IPS DF 6.9 (cell line): Measurements from ENCODE around the gene PHPT1.
"Not testable (repeated sequence)": the region's sequence is repeated elsewhere in the genome, so short reads cannot be mapped to it uniquely, and the experiment has no call there.

Experiments
- DNase-seq: peaks from one replicate; pipeline ENCODE4 v3.0.0-alpha.2; 2013; ENCODE audit warnings: low read depth, low spot score
- H3K27ac ChIP-seq: one replicate; pipeline ENCODE4 v1.5.1; 2013; ENCODE audit warnings: low read length, control low read depth
- H3K27me3 ChIP-seq: 2 replicates; pipeline ENCODE4 v1.6.1; 2013; ENCODE audit warnings: mild to moderate bottlenecking, low read length; ENCODE audit not compliant: control insufficient read depth, insufficient read depth
- H3K36me3 ChIP-seq: 2 replicates; pipeline ENCODE4 v1.6.1; 2013; ENCODE audit warnings: low read length; ENCODE audit not compliant: control insufficient read depth, insufficient read depth
- H3K4me1 ChIP-seq: 2 replicates; pipeline ENCODE4 v1.6.1; 2013; ENCODE audit warnings: low read length; ENCODE audit not compliant: control insufficient read depth, insufficient read depth
- H3K4me3 ChIP-seq: 2 replicates; pipeline ENCODE4 v1.5.1; 2013; ENCODE audit warnings: mild to moderate bottlenecking, low read length
- H3K9me3 ChIP-seq: 2 replicates; pipeline ENCODE4 v1.6.1; 2013; ENCODE audit warnings: low read length, inconsistent platforms; ENCODE audit not compliant: control insufficient read depth, insufficient read depth
- WGBS: extraction: QIAGEN DNeasy Blood & Tissue Kit; methylation state at CpG from one replicate; pipeline ENCODE4 v1.1.7; 2013; ENCODE audit warnings: mixed read lengths, missing lambda C conversion rate; ENCODE audit not compliant: insufficient read length, insufficient coverage; 5-methylcytosine and 5-hydroxymethylcytosine counted together

Gene PHPT1

GRCh38 chr9:136829981-136830885 is 19.0 kb upstream of the PHPT1 start:
- Histone ChIP-seq H3K36me3 (peaks cover 55% of the 10 kb centered on the region), H3K27me3 (no peaks in the 10 kb centered on the region), H3K27ac (no peak overlapping the region), H3K4me3 (no peak overlapping the region), H3K4me1 (no peaks in the 10 kb centered on the region), H3K9me3 (no peaks in the 10 kb centered on the region)
- no peak for DNase-seq
- WGBS: no CpG with 5 or more reads among the region's 41 CpGs

DNA sequence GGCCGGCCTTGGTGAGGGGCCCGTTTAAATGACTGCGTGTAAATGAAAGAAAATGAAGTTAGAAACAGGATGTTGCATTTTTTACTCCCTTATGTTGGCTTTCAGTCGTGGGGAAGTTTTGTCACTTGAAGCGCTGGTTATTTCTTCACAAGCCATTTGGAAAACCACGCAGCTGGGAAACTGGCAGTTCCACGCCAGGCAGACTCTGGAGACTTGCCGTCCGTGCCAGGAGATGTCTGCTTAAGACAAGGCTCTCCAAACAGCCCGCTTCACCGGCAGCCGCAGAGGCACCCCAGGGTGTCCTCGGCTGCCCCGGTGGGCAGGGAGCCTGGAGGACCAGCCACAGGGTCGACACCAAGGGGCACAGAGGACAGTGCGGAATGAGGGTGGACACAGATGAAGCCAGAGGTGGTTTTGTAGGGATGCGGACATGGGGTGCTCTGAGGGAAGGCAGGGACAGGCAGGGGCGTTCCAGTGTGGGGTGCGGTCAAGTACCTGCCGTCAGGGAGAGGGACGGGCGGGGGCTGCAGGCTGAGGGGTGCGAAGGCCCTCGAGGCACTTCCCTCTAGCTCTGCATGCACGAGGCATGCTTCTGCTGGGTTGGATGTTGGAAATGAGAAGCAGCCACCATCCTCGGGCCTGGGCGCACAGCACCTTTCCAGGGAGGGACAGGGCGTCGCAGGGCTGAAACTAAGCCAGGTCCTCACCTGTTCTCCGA is 18.0 kb upstream of the PHPT1 start:
- Histone ChIP-seq H3K9me3 (no peaks in the 10 kb centered on the region), H3K4me3 (no peak overlapping the region), H3K27me3 (no peaks in the 10 kb centered on the region), H3K36me3 (peaks cover 49% of the 10 kb centered on the region), H3K27ac (no peak overlapping the region), H3K4me1 (no peaks in the 10 kb centered on the region)
- no peak for DNase-seq
- WGBS: no CpG with 5 or more reads among the region's 30 CpGs

DNA sequence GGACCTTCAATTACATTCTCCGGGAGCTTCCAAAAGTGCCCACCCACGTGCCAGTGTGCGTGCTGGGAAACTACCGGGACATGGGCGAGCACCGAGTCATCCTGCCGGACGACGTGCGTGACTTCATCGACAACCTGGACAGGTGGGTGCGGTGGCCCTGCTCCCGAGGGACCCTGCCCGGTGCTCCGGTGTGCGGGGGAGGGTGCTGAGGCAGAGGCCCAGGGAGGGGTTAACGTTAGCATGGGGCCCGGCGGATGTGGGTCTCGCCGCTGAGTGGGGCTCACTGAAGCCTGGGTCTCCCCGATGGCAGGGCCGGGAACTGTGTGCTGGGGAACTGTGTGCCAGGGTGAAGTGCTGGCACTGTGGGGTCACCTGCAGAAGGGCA is 17.5 kb upstream of the PHPT1 start:
- DNase-seq: no peak
- no peak overlapping the region for H3K4me3 ChIP-seq
- no peak overlapping the region for H3K27ac ChIP-seq
- H3K36me3 ChIP-seq: peaks cover 46% of the 10 kb centered on the region
- no peaks in the 10 kb centered on the region for H3K4me1 ChIP-seq
- no peaks in the 10 kb centered on the region for H3K9me3 ChIP-seq
- WGBS: no CpG with 5 or more reads among the region's 23 CpGs
- no peaks in the 10 kb centered on the region for H3K27me3 ChIP-seq

- Histone ChIP-seq H3K4me3 (no peak overlapping the region), H3K4me1 (no peaks in the 10 kb centered on the region), H3K27me3 (no peaks in the 10 kb centered on the region), H3K36me3 (peaks cover 39% of the 10 kb centered on the region), H3K9me3 (no peaks in the 10 kb centered on the region), H3K27ac (no peak overlapping the region)
- no CpG with 5 or more reads among the region's 9 CpGs for WGBS
- DNase-seq: no peak
Observed at GRCh38 chr9:136832581-136832980, 16.6 kb upstream of the PHPT1 start.

DNA sequence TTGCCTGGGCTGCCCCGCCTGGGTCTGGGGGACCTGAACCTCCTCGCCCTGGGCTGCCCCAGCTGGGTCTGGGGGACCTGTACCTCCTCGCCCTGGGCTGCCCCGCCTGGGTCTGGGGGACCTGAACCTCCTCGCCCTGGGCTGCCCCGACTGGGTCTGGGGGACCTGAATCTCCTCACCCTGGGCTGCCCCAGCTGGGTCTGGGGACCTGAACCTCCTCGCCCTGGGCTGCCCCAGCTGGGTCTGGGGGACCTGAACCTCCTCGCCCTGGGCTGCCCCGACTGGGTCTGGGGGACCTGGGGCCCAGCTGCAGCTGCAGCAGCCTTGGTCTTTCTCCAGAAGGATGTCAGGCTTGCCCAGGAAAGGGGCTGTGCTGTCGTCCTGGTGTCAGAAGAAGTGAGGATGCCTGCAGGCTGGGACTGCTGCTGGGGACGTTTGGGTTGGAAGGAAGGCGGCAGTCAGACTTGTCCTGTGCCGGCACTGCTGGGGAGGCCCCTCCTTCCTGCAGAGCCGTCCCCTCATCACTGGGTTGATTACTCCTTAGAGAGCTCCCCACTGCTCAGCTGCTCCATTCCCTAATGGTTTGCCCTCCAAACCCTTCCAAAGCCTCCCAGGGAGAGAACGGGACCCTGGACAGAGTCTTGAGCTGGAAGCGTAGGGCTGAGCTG is 15.7 kb upstream of the PHPT1 start:
- H3K4me1 ChIP-seq, H3K4me3 ChIP-seq, H3K9me3 ChIP-seq, H3K27me3 ChIP-seq, H3K27ac ChIP-seq, DNase-seq: not testable (repeated sequence)
- H3K36me3 ChIP-seq: peaks cover 34% of the 10 kb centered on the region
- no CpG with 5 or more reads among the region's 16 CpGs for WGBS

DNA sequence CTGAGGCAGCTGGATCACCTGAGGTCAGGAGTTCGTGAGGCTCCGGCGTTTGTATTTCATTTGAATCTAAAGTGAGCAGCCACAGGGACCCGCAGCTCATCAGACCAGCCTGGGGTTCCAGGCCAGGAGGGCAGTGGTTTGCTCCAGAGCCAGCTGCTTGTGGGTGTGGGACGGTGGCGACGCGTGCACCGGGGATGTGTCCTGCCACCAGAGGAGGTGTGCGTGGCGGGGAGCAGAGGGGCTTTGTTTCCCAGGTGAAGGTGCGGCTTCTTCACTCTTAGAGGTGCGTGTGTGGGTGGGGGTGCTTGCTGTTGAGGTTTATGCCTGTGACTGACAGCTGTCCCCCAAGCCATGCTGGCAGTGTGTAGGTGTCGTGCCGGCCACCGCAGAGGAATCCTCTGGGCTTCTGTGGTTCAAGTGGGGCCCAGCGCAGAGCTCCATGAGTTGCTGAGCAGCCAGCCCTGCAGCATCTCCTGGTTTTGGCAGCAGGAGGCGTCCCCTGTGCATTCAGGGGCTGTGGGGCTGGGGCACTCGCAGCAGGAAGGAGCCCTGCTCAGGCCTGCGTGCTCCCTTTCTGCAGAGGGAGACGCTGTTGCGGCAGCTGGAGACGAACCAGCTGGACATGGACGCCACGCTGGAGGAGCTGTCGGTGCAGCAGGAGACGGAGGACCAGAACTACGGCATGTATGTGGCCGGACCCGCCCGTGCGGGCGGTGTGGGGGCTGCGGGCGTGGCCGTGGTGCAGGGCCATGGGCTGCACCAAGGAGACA is 13.9 kb upstream of the PHPT1 start:
- no peaks in the 10 kb centered on the region for H3K27me3 ChIP-seq
- no peak for DNase-seq
- peaks cover 31% of the 10 kb centered on the region for H3K36me3 ChIP-seq
- H3K4me1 ChIP-seq: peaks cover under 1% of the 10 kb centered on the region; the same call in 1 of the 2 replicates
- no peaks in the 10 kb centered on the region for H3K9me3 ChIP-seq
- WGBS: no CpG with 5 or more reads among the region's 36 CpGs
- no peak overlapping the region for H3K27ac ChIP-seq
- H3K4me3 ChIP-seq: no peak overlapping the region

- no peak for DNase-seq
- Histone ChIP-seq H3K27me3 (no peaks in the 10 kb centered on the region), H3K36me3 (peaks cover 24% of the 10 kb centered on the region), H3K27ac (no peak overlapping the region), H3K9me3 (no peaks in the 10 kb centered on the region), H3K4me3 (no peak overlapping the region), H3K4me1 (peaks cover 6% of the 10 kb centered on the region; the same call in 1 of the 2 replicates)
- no CpG with 5 or more reads among the region's 21 CpGs for WGBS
Observed at GRCh38 chr9:136835932-136836904, 13.0 kb upstream of the PHPT1 start.

DNA sequence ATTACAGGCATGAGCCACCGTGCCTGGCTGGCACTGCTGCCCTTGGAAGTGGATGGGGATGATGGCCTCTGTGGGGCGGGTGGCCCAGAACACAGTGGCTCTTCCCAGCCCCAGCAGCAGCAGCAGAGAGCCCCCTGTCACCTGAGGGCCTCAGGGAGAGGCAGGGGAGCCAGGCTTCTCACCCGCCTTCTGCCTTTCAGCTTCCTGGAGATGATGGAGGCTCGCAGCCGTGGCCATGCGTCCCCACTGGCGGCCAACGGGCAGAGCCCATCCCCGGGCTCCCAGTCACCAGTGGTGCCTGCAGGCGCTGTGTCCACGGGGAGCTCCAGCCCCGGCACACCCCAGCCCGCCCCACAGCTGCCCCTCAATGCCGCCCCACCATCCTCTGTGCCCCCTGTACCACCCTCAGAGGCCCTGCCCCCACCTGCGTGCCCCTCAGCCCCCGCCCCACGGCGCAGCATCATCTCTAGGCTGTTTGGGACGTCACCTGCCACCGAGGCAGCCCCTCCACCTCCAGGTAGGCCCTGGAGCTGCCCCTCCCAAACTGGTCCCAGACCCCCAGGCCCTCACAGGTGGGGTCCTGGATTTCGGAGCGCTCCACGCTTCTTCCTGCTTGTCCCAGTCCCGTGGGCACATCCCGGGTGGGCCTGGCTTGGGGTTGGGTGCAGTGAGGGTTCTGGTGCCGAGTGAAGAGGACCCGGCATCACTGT is 11.9 kb upstream of the PHPT1 start:
- Histone ChIP-seq H3K4me3 (no peak overlapping the region), H3K4me1 (peaks cover 14% of the 10 kb centered on the region), H3K9me3 (no peaks in the 10 kb centered on the region), H3K36me3 (peaks cover 15% of the 10 kb centered on the region), H3K27ac (no peak overlapping the region), H3K27me3 (no peaks in the 10 kb centered on the region)
- no peak for DNase-seq
- WGBS: no CpG with 5 or more reads among the region's 27 CpGs

GRCh38 chr9:136837856-136838277 is 11.3 kb upstream of the PHPT1 start:
- H3K36me3 ChIP-seq: peaks cover 14% of the 10 kb centered on the region; the same call in 1 of the 2 replicates
- not testable (repeated sequence) for H3K9me3 ChIP-seq, H3K27ac ChIP-seq, H3K4me3 ChIP-seq, H3K27me3 ChIP-seq, DNase-seq
- peaks cover 16% of the 10 kb centered on the region for H3K4me1 ChIP-seq
- no CpG with 5 or more reads among the region's 15 CpGs for WGBS
